K562 (cell line): ENCODE results near the gene SFXN3. TPM values are rescaled to one million over a fixed set of nuclear protein-coding genes. Genes with fewer than 3 reads are reported as not detected.

ENCODE experiments used
- ATAC-seq: fragments of 200-7000 bp; cut with Tn5 transposase; 3 replicates; pipeline ENCODE4 v1.9.1; 2020; ENCODE audit warnings: moderate library complexity
- BruUV-seq: library from RNA; stranded (reverse); fragments of 400-500 nt; replicated peaks from 2 replicates; lab custom pipeline; 2021; lab: Mats Ljungman, UMichigan
- CTCF ChIA-PET: fragments of 300-600 bp; formaldehyde crosslinking; extraction: SDS; loops from one replicate; lab custom pipeline; 2021; ENCODE audit warnings: low intra/inter-chr PET ratio; lab: Yijun Ruan, JAX
- POLR2A ChIA-PET: fragments of 300-600, 350-650 bp; sonication (Branson Sonifier 250); formaldehyde crosslinking; extraction: SDS; loops from one replicate; lab custom pipeline; 2021; ENCODE audit warnings: antibody characterized with exemption, inconsistent platforms; lab: Yijun Ruan, JAX
- DNase-seq, 4 experiments: peaks; one replicate each; pipeline versions ENCODE4 v3.0.0 to v3.0.0-alpha.2; 2011 to 2018; ENCODE audit warnings: low spot score in 3 of 4, mixed read lengths in 3 of 4; ENCODE audit errors: extremely low read depth in 1 of 4
- FAIRE-seq: peaks from 2 replicates; lab custom pipeline; 2011; peaks lifted over from hg19 to GRCh38; lab: Jason Lieb, UNC
- H2AFZ ChIP-seq: 2 replicates; pipeline ENCODE4 v1.6.0; 2011; ENCODE audit warnings: low read depth, low read length, control low read depth, inconsistent platforms
- H3K27ac ChIP-seq: fragments of 200-600 bp; 3 replicates; pipeline ENCODE4 v1.8.0; 2011; ENCODE audit warnings: low read depth, mild to moderate bottlenecking, control low read depth, inconsistent platforms, low read length, moderate library complexity, mixed read lengths; ENCODE audit errors: extremely low read depth
- H3K27me3 ChIP-seq, 2 experiments: fragments of 300-600 bp in 1 of 2; 2 replicates in 1 of 2; 3 replicates in 1 of 2; pipeline versions ENCODE4 v1.6.0 to v1.8.0; 2011; ENCODE audit warnings: inconsistent platforms in 2 of 2, low read length in 2 of 2, mild to moderate bottlenecking in 1 of 2, mixed read lengths in 1 of 2, moderate library complexity in 1 of 2; ENCODE audit not compliant: control insufficient read depth in 2 of 2, insufficient read depth in 2 of 2
- H3K36me3 ChIP-seq: fragments of 300-600 bp; 3 replicates; pipeline ENCODE4 v1.8.0; 2011; ENCODE audit warnings: mild to moderate bottlenecking, low read length, inconsistent platforms; ENCODE audit not compliant: control insufficient read depth, insufficient read depth
- H3K4me1 ChIP-seq, 2 experiments: fragments of 200-600 bp in 1 of 2; replicated peaks in 1 of 2; 2 replicates in 1 of 2; 3 replicates in 1 of 2; pipeline versions ENCODE4 v1.5.1 to v1.8.0; 2011; ENCODE audit warnings: inconsistent platforms in 2 of 2, low read length in 2 of 2, mild to moderate bottlenecking in 1 of 2, mixed read lengths in 1 of 2, moderate library complexity in 1 of 2; ENCODE audit not compliant: control insufficient read depth in 2 of 2, insufficient read depth in 2 of 2
- H3K4me2 ChIP-seq: 2 replicates; pipeline ENCODE4 v1.6.1; 2011; ENCODE audit warnings: low read length, control low read depth, inconsistent platforms, mixed read lengths; ENCODE audit not compliant: insufficient read depth
- H3K4me3 ChIP-seq: fragments of 200-600 bp; sonication (generic), shearing (Covaris generic); 2 replicates; pipeline ENCODE4 v1.5.1; 2016; ENCODE audit warnings: control low read depth, inconsistent platforms
- H3K79me2 ChIP-seq: fragments of 200-600 bp; 3 replicates; pipeline ENCODE4 v1.8.0; 2011; ENCODE audit warnings: low read length, inconsistent platforms; ENCODE audit not compliant: control insufficient read depth, insufficient read depth
- H3K9ac ChIP-seq, 2 experiments: 2 replicates each; pipeline versions ENCODE4 v1.6.0 to v1.6.1; 2011; ENCODE audit warnings: low read depth in 2 of 2, low read length in 2 of 2, control low read depth in 1 of 2, inconsistent platforms in 1 of 2, mild to moderate bottlenecking in 1 of 2, mixed read lengths in 1 of 2; ENCODE audit not compliant: insufficient read depth in 1 of 2
- H3K9me1 ChIP-seq: one replicate; pipeline ENCODE4 v1.6.0; 2011; ENCODE audit warnings: inconsistent platforms, mild to moderate bottlenecking, low read length, moderate library complexity; ENCODE audit not compliant: control insufficient read depth, insufficient read depth
- H3K9me3 ChIP-seq: replicated peaks from 2 replicates; pipeline ENCODE4 v1.5.1; 2011; ENCODE audit warnings: low read depth, low read length, inconsistent platforms; ENCODE audit not compliant: control insufficient read depth, insufficient read depth
- H4K20me1 ChIP-seq: replicated peaks from 2 replicates; pipeline ENCODE4 v1.6.1; 2011; ENCODE audit warnings: low read length, inconsistent platforms, mixed read lengths; ENCODE audit not compliant: control insufficient read depth, insufficient read depth
- KDM5B ChIP-seq: fragments of 200-600 bp; sonication (generic); IDR thresholded peaks from 2 replicates; pipeline ENCODE4 v1.6.1; 2012; ENCODE audit warnings: low read depth, mild to moderate bottlenecking, moderate library complexity, low read length, control low read depth, inconsistent platforms; ENCODE audit not compliant: insufficient replicate concordance
- TCF15 ChIP-seq: fragments of 250-450 bp; sonication (Bioruptor Pico); IDR thresholded peaks from 2 replicates; pipeline ENCODE4 v1.8.0; 2022; ENCODE audit warnings: moderate library complexity, mild to moderate bottlenecking, inconsistent platforms
- WGBS: fragments of 100-300 bp; shearing (Covaris generic); methylation state at CpG from one replicate; pipeline ENCODE4 v1.1.6; 2016; ENCODE audit warnings: low coverage, mixed read lengths; ENCODE audit not compliant: insufficient coverage; ENCODE audit errors: missing lambda C conversion rate; 5-methylcytosine and 5-hydroxymethylcytosine counted together
- in situ Hi-C: fragments of 300-500 bp; cut with MboI; formaldehyde crosslinking; loops from 4 replicates; pipeline ENCODE4 v1.15.0; 2018; ENCODE audit warnings: inconsistent platforms, mixed read lengths
- intact Hi-C: fragments of 100-400 bp; cut with micrococcal nuclease; formaldehyde crosslinking; loops from 2 replicates; pipeline ENCODE4 v1.14.2; 2022
- polyA plus RNA-seq, 8 experiments: library from polyadenylated mRNA; depleted of rRNA in 4 of 8; stranded (reverse) in 5 of 8; unstranded in 3 of 8; fragments of >200 nt; fragmentation: Nextera tagmentation in 2 of 8; fragmentation: Illumina TruSeq in 1 of 8; extraction: Ambion mirVana in 2 of 8; extraction: Trizol in 1 of 8; gene quantifications; 2 replicates each; pipeline versions ENCODE4 v1.2.1 to v1.2.3, GENCODE V29; 2011 to 2014; ENCODE audit warnings: inconsistent platforms in 1 of 8, missing spikeins in 1 of 8
- total RNA-seq, 7 experiments: library from RNA; depleted of rRNA in 6 of 7; stranded (reverse); fragments of >200 nt in 6 of 7; fragmentation: Illumina TruSeq in 2 of 7; extraction: Trizol in 2 of 7; gene quantifications; 2 replicates each; pipeline versions ENCODE4 v1.2.1 to v1.2.3, GENCODE V29; 2011 to 2021; ENCODE audit warnings: low replicate concordance in 1 of 7

Gene SFXN3
- total and polyA plus RNA-seq, 9 of the 15 experiments (the other 6 are each of a cell fraction or from before 2014, with no cell fraction given), result 0.24 to 4.6 (median 0.86) TPM

- H2AFZ ChIP-seq, result no peak overlapping the region
- in situ Hi-C loops, result loop anchor here (25.0 kb wide), 1 partner anchor 1053 kb away; no protein-coding TSS in a partner anchor
- no TSS peak for BruUV-seq
- no peak overlapping the region; a peak in 1 of 4 replicates for H3K9ac ChIP-seq
- peaks cover 10 to 23% of the 10 kb centered on the region in 2 experiments; a peak in 3 of 5 replicates for H3K4me1 ChIP-seq
- H3K9me3 ChIP-seq, result no peaks in the 10 kb centered on the region
- intact Hi-C loops, result no loop called here
- CTCF ChIA-PET, result no interaction called here
- TF ChIP-seq TCF15 (no peak), KDM5B (peak; percentile 14)
- TF ChIP-seq, all 486 proteins: peak for 1
- DNase-seq, result no peak
- Histone ChIP-seq H3K79me2 (peaks cover 35% of the 10 kb centered on the region), H3K4me3 (no peak overlapping the region), H3K27ac (no peak overlapping the region), H3K27me3 (no peaks in the 10 kb centered on the region), H3K4me2 (no peak overlapping the region), H3K36me3 (peaks cover 38% of the 10 kb centered on the region; the same call in 2 of the 3 replicates), H3K9me1 (no peaks in the 10 kb centered on the region), H4K20me1 (peaks cover 1% of the 10 kb centered on the region; the same call in 1 of the 2 replicates)
- ATAC-seq, result no peak
- POLR2A ChIA-PET, result interaction anchor here (0.6 to 1.3 kb wide), 4 partner anchors 15 to 296 kb away, joined by 3 read pairs; no protein-coding TSS in a partner anchor
- WGBS, result 77% methylated on average over 6 of the region's 13 CpGs
- FAIRE-seq, result no peak
These were observed 47.0 kb upstream of the SFXN3 start for GRCh38 chr10:100983868-100984671.
